H9 (cell line): ENCODE data around the gene DLG2. TPM values are rescaled to one million over a fixed set of nuclear protein-coding genes. Genes with fewer than 3 reads are reported as not detected.

Experiments
- DNase-seq: peaks from one replicate; pipeline ENCODE4 v3.0.0-alpha.2; 2017
- H2AFZ ChIP-seq: one replicate; pipeline ENCODE4 v1.6.1; 2013; ENCODE audit warnings: mild to moderate bottlenecking, low read length, control low read depth, moderate library complexity
- H2AK5ac ChIP-seq: 2 replicates; pipeline ENCODE4 v1.6.1; 2013; ENCODE audit warnings: low read length, control low read depth, mixed read lengths; ENCODE audit not compliant: insufficient read length
- H2BK120ac ChIP-seq: one replicate; pipeline ENCODE4 v1.6.1; 2013; ENCODE audit warnings: low read depth, mild to moderate bottlenecking, low read length, control low read depth, inconsistent platforms; ENCODE audit not compliant: poor library complexity, severe bottlenecking
- H2BK12ac ChIP-seq: 2 replicates; pipeline ENCODE4 v1.6.1; 2013; ENCODE audit warnings: low read length, control low read depth, mixed read lengths, low read depth; ENCODE audit not compliant: insufficient read length
- H2BK15ac ChIP-seq: 2 replicates; pipeline ENCODE4 v1.6.1; 2013; ENCODE audit warnings: low read depth, low read length, control low read depth
- H2BK20ac ChIP-seq: one replicate; pipeline ENCODE4 v1.6.1; 2013; ENCODE audit warnings: low read depth, mild to moderate bottlenecking, low read length, control low read depth, inconsistent platforms; ENCODE audit not compliant: poor library complexity, severe bottlenecking
- H2BK5ac ChIP-seq: 2 replicates; pipeline ENCODE4 v1.6.1; 2013; ENCODE audit warnings: low read length, control low read depth, mixed read lengths; ENCODE audit not compliant: insufficient read length
- H3K14ac ChIP-seq: 2 replicates; pipeline ENCODE4 v1.6.1; 2013; ENCODE audit warnings: low read length, control low read depth; ENCODE audit not compliant: insufficient read depth
- H3K18ac ChIP-seq: 2 replicates; pipeline ENCODE4 v1.6.1; 2013; ENCODE audit warnings: low read depth, mild to moderate bottlenecking, mixed read lengths, low read length, control low read depth; ENCODE audit not compliant: insufficient read length
- H3K23ac ChIP-seq: 2 replicates; pipeline ENCODE4 v1.6.1; 2013; ENCODE audit warnings: low read length, control low read depth, mixed read lengths, low read depth; ENCODE audit not compliant: insufficient read length
- H3K23me2 ChIP-seq: 2 replicates; pipeline ENCODE4 v1.6.1; 2013; ENCODE audit warnings: low read depth, mild to moderate bottlenecking, mixed read lengths, low read length, control low read depth; ENCODE audit not compliant: insufficient read length, poor library complexity, severe bottlenecking
- H3K27ac ChIP-seq: 2 replicates; pipeline ENCODE4 v1.5.1; 2013; ENCODE audit warnings: low read length, control low read depth, mixed read lengths, low read depth; ENCODE audit not compliant: insufficient read length
- H3K27me3 ChIP-seq: 2 replicates; pipeline ENCODE4 v1.6.1; 2013; ENCODE audit warnings: low read length, control low read depth, inconsistent platforms; ENCODE audit not compliant: insufficient read depth
- H3K4ac ChIP-seq: 2 replicates; pipeline ENCODE4 v1.6.1; 2013; ENCODE audit warnings: low read depth, mild to moderate bottlenecking, control low read depth, inconsistent platforms, low read length, moderate library complexity
- H3K4me1 ChIP-seq: 2 replicates; pipeline ENCODE4 v1.6.1; 2013; ENCODE audit warnings: low read length, control low read depth, inconsistent platforms; ENCODE audit not compliant: insufficient read depth
- H3K4me2 ChIP-seq: 2 replicates; pipeline ENCODE4 v1.6.1; 2013; ENCODE audit warnings: low read length, control low read depth, mixed read lengths; ENCODE audit not compliant: insufficient read length, insufficient read depth
- H3K56ac ChIP-seq: 2 replicates; pipeline ENCODE4 v1.6.1; 2013; ENCODE audit warnings: low read depth, mild to moderate bottlenecking, mixed read lengths, low read length, control low read depth; ENCODE audit not compliant: insufficient read length
- H3K79me1 ChIP-seq: 2 replicates; pipeline ENCODE4 v1.6.1; 2013; ENCODE audit warnings: low read depth, mild to moderate bottlenecking, moderate library complexity, low read length, control low read depth, inconsistent platforms; ENCODE audit not compliant: insufficient read depth, poor library complexity, severe bottlenecking
- H3K79me2 ChIP-seq: 2 replicates; pipeline ENCODE4 v1.6.1; 2013; ENCODE audit warnings: low read length, control low read depth, inconsistent platforms; ENCODE audit not compliant: insufficient read depth
- H3K9ac ChIP-seq: 2 replicates; pipeline ENCODE4 v1.6.1; 2013; ENCODE audit warnings: low read length, control low read depth, mixed read lengths; ENCODE audit not compliant: insufficient read length; ENCODE audit errors: extremely low read depth
- H3K9me3 ChIP-seq: one replicate; pipeline ENCODE4 v1.6.1; 2013; ENCODE audit warnings: low read depth, low read length, inconsistent platforms; ENCODE audit not compliant: control insufficient read depth
- H3T11ph ChIP-seq: one replicate; pipeline ENCODE4 v1.6.1; 2013; ENCODE audit warnings: mild to moderate bottlenecking, low read length, control low read depth, inconsistent platforms
- H4K20me1 ChIP-seq: one replicate; pipeline ENCODE4 v1.6.1; 2013; ENCODE audit not compliant: control insufficient read depth, insufficient read length, insufficient read depth
- H4K5ac ChIP-seq: 2 replicates; pipeline ENCODE4 v1.6.1; 2013; ENCODE audit warnings: low read depth, mild to moderate bottlenecking, mixed read lengths, low read length, control low read depth; ENCODE audit not compliant: insufficient read length
- H4K8ac ChIP-seq: replicated peaks from 2 replicates; pipeline ENCODE4 v1.6.1; 2013; ENCODE audit warnings: low read length, control low read depth, mixed read lengths, low read depth; ENCODE audit not compliant: insufficient read length
- H4K91ac ChIP-seq: 2 replicates; pipeline ENCODE4 v1.6.1; 2013; ENCODE audit warnings: low read depth, mild to moderate bottlenecking, moderate library complexity, mixed read lengths, low read length, control low read depth; ENCODE audit not compliant: insufficient read length
- H3K27ac Mint-ChIP-seq, 3 experiments: 2 replicates in 2 of 3; 3 replicates in 1 of 3; pipeline ENCODE4 v1.8.0; 2020 to 2021; ENCODE audit warnings: mixed read lengths in 3 of 3, mild to moderate bottlenecking in 1 of 3, moderate library complexity in 1 of 3
- H3K27me3 Mint-ChIP-seq: 2 replicates; pipeline ENCODE4 v1.8.0; 2021; ENCODE audit warnings: low read depth, mild to moderate bottlenecking, moderate library complexity, mixed read lengths
- H3K36me3 Mint-ChIP-seq, 3 experiments: 2 replicates in 2 of 3; 3 replicates in 1 of 3; pipeline ENCODE4 v1.8.0; 2020 to 2021; ENCODE audit warnings: low read depth in 3 of 3, mixed read lengths in 3 of 3; ENCODE audit not compliant: insufficient read depth in 1 of 3
- H3K4me1 Mint-ChIP-seq, 2 experiments: 2 replicates each; pipeline ENCODE4 v1.8.0; 2020; ENCODE audit warnings: mixed read lengths in 2 of 2
- H3K4me3 Mint-ChIP-seq, 2 experiments: 2 replicates in 1 of 2; 3 replicates in 1 of 2; pipeline ENCODE4 v1.8.0; 2020 to 2021; ENCODE audit warnings: mild to moderate bottlenecking in 2 of 2, mixed read lengths in 2 of 2, moderate library complexity in 1 of 2
- H3K9me3 Mint-ChIP-seq, 2 experiments: 2 replicates in 1 of 2; 3 replicates in 1 of 2; pipeline ENCODE4 v1.8.0; 2020; ENCODE audit warnings: mild to moderate bottlenecking in 2 of 2, mixed read lengths in 2 of 2, moderate library complexity in 1 of 2
- CTCF ChIP-seq: fragments of 200-600 bp; sonication (generic); conservative IDR thresholded peaks from 3 replicates; pipeline ENCODE4 v1.8.0; 2021; ENCODE audit warnings: antibody characterized with exemption, mild to moderate bottlenecking
- total RNA-seq: library from RNA; stranded (reverse); gene quantifications from 2 replicates; pipeline ENCODE4 v1.2.1, GENCODE V29; 2021

DLG2 gene
- total RNA-seq, 1 experiment from 2014 or later, result 8.0 TPM

- Histone ChIP-seq H4K91ac (no peak overlapping the region), H2AFZ (no peak overlapping the region), H2BK120ac (no peak overlapping the region), H3T11ph (no peak overlapping the region), H3K27me3 (no peaks in the 10 kb centered on the region), H2BK5ac (no peak overlapping the region), H4K8ac (no peak overlapping the region), H2BK12ac (no peak overlapping the region), H3K9me3 (no peaks in the 10 kb centered on the region), H3K9ac (no peak overlapping the region), H3K18ac (no peak overlapping the region), H3K4me1 (peaks cover 1% of the 10 kb centered on the region; the same call in 1 of the 2 replicates), H3K79me1 (no peaks in the 10 kb centered on the region), H2AK5ac (no peak overlapping the region), H3K79me2 (no peaks in the 10 kb centered on the region), H3K23ac (no peak overlapping the region), H4K20me1 (no peaks in the 10 kb centered on the region), H3K27ac (no peak overlapping the region), H2BK15ac (no peak overlapping the region), H3K14ac (no peak overlapping the region), H3K4me2 (no peak overlapping the region), H3K4ac (no peak overlapping the region), H2BK20ac (no peak overlapping the region), H3K56ac (no peak overlapping the region), H4K5ac (no peak overlapping the region), H3K23me2 (no peaks in the 10 kb centered on the region)
- Mint-ChIP-seq H3K27me3 (no peaks in the 10 kb centered on the region), H3K36me3 (no peaks in the 10 kb centered on the region), H3K4me1 (peaks cover 26 to 32% of the 10 kb centered on the region in 2 experiments), H3K9me3 (no peaks in the 10 kb centered on the region), H3K27ac (no peak overlapping the region), H3K4me3 (no peak overlapping the region)
- no peak for DNase-seq
- no peak for TF ChIP-seq CTCF
Observed at GRCh38 chr11:84236436-84236835, 1390.7 kb downstream of the DLG2 start.
